Thoracic aorta (tissue), 2 donors: ENCODE measurements around the gene UBE2J2. TPM values are rescaled to one million over a fixed set of nuclear protein-coding genes. Genes with fewer than 3 reads are reported as not detected.

Experiments
- ATAC-seq: fragments of 150-250 bp; one replicate; pipeline ENCODE4 v1.8.0; 2017; ENCODE audit warnings: low read depth; ENCODE audit not compliant: insufficient number of reproducible peaks, low FRiP score
- DNase-seq: peaks from one replicate; pipeline ENCODE4 v3.0.0-alpha.2; 2020; ENCODE audit warnings: low spot score
- H3K27ac ChIP-seq, 2 donors: fragments of 200-600 bp; sonication (generic); 1 replicate in 1 of 2; 2 replicates in 1 of 2; pipeline ENCODE4 v1.5.1; 2016; ENCODE audit warnings: mild to moderate bottlenecking in 2 of 2, moderate library complexity in 2 of 2
- H3K27me3 ChIP-seq: fragments of 200-600 bp; sonication (generic); replicated peaks from 2 replicates; pipeline ENCODE4 v1.6.0; 2016; ENCODE audit warnings: mild to moderate bottlenecking; ENCODE audit not compliant: insufficient read depth
- H3K36me3 ChIP-seq: fragments of 200-600 bp; sonication (generic); one replicate; pipeline ENCODE4 v1.5.1; 2016
- H3K4me1 ChIP-seq, 2 donors: fragments of 200-600 bp; sonication (generic); 1 replicate in 1 of 2; 2 replicates in 1 of 2; pipeline versions ENCODE4 v1.5.1 to v1.6.0; 2016; ENCODE audit warnings: low read depth in 2 of 2, mild to moderate bottlenecking in 1 of 2; ENCODE audit not compliant: control insufficient read depth in 1 of 2
- H3K4me3 ChIP-seq: fragments of 200-600 bp; sonication (generic); 2 replicates; pipeline ENCODE4 v1.5.1; 2016; ENCODE audit warnings: mild to moderate bottlenecking
- H3K9me3 ChIP-seq: fragments of 200-600 bp; sonication (generic); 2 replicates; pipeline ENCODE4 v1.5.1; 2016
- total RNA-seq, 2 donors: library from RNA; depleted of rRNA; stranded (reverse); fragments of >200 nt; gene quantifications; one replicate each; pipeline versions ENCODE4 v1.1.0 to v1.2.3, GENCODE V29; 2016
- TF ChIP-seq, protein P1 (sequence below): fragments of 200-600 bp; sonication (generic); IDR thresholded peaks from one replicate; pipeline ENCODE4 v1.5.1; 2019; ENCODE audit warnings: antibody characterized with exemption

Gene UBE2J2
- total RNA-seq, 2 donors from 2014 or later = 43.5 to 57.7 TPM

DNA sequence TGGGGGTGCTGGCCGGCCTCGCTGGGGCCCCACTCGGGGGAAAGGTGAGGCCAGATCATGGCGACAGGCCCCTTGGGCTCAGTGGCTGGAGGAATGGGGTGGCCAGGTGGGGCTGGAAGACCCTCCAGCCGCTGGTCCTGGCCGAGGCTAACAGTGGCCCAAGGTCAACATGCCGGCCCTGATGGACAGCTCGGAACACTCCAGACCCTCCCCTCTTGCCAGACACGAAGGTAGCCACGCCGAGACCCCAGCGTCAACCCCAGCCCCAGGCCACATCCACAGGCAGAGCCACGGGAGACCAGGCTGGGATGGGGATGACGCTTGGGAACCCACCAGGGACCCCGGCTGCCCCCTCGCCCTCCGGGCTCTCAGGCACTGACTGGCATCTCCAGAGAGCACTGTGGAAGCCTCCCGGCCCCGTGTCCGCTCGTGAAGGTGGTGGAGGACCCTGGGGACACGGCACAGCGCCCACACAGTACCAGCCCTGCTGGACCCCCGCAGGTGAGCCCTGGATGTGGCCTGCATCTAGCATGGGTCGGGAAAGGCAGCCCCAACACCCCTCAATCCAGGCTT is 26.2 kb downstream of the UBE2J2 start:
- Histone ChIP-seq H3K4me1 (no peaks in the 10 kb centered on the region), H3K27ac (no peak overlapping the region), H3K4me3 (no peak overlapping the region), H3K36me3 (no peaks in the 10 kb centered on the region), H3K27me3 (no peaks in the 10 kb centered on the region), H3K9me3 (no peaks in the 10 kb centered on the region)
- DNase-seq = no peak
- ATAC-seq = no peak
- TF ChIP-seq, protein P1, sequence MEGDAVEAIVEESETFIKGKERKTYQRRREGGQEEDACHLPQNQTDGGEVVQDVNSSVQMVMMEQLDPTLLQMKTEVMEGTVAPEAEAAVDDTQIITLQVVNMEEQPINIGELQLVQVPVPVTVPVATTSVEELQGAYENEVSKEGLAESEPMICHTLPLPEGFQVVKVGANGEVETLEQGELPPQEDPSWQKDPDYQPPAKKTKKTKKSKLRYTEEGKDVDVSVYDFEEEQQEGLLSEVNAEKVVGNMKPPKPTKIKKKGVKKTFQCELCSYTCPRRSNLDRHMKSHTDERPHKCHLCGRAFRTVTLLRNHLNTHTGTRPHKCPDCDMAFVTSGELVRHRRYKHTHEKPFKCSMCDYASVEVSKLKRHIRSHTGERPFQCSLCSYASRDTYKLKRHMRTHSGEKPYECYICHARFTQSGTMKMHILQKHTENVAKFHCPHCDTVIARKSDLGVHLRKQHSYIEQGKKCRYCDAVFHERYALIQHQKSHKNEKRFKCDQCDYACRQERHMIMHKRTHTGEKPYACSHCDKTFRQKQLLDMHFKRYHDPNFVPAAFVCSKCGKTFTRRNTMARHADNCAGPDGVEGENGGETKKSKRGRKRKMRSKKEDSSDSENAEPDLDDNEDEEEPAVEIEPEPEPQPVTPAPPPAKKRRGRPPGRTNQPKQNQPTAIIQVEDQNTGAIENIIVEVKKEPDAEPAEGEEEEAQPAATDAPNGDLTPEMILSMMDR = no peak

DNA sequence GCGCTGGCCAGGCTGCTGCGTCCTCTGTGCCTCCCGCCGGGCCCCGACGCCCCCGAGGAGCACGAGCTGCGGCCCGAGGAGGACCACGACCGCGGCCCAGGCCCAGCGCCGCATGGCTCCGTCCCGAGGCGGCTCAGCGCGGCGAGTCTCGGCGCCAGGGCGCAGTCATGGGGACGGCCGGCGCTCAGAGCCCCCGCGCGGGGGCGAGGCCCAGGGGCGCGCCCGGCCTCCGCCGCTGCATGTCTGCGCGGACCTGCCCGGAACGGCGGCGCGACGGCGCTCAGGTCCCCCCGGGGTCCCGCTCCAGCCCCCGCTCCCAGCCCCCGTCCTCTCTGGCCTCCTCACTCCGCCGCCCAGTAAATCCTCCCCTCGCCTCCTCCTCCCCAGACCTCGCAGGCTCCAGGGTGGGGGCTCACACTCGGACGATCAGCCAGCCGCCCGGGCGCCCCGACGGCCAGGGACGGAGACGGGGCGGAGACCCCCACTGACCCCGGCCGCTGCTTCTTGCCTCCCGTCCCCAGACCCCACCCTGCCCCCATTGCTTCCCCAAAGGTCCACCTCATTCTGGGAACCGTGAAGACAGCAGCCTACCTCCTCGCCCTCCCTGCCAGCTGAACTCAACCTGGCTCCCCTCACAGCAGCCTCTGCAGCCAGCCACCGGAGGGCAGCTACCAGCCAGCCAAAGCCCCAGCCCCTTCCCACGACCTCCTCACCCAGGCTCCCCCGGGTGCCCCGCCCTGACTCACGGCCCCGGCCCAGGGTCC is 26.9 kb downstream of the UBE2J2 start, which contains the start of gene C1QTNF12:
C1QTNF12 (minus strand) TSS at position 146 of the 764 bp plus-strand sequence; CDS start at position 114, 32 bp downstream.
- Histone ChIP-seq H3K4me3 (no peak within 1 kb of the TSS), H3K4me1 (no peaks in the 10 kb centered on the region), H3K27ac (no peak within 1 kb of the TSS), H3K36me3 (no peaks in the 10 kb centered on the region), H3K9me3 (no peaks in the 10 kb centered on the region), H3K27me3 (no peaks in the 10 kb centered on the region)
- DNase-seq (no peak), ATAC-seq (no peak)
- TF ChIP-seq, protein P1 = no peak

DNA sequence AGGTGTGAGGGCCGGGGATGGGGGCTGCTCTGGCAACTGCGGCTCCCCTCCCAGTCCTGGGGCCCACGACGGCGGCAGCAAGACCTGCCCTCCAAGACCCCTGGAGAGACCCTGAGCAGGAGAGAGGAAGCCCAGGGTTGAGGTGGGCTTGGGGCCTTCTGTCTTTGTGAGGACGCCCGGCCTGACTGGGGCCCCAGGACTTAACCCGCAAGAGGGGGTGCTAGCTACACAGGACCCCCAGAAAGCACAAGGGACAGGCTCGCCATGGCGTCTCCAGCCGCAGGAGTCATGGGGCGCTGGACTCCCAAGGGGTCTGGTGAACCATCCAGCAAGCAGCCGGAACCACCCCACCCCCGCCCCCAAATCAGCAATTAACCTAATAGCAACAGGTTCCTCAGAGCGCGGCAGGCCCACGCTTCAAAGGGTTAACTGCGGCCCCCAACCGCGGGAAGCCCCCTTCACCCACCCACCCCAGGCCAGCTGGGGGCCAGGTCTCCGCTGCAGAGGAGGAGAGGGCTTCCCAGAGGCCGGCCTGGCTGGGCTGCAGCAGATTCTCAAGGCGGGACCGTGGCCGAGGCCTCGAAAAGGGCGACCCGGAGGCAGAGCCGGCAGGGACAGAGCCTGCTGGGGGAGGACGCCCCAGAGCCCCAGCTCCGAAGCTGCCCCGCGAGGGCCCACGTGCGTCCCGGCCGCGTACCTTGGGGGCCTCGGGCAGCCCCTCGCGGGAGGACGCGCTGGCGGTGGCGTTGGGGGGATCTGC is 27.7 kb downstream of the UBE2J2 start:
- Histone ChIP-seq H3K27ac (no peak overlapping the region), H3K36me3 (no peaks in the 10 kb centered on the region), H3K4me1 (no peaks in the 10 kb centered on the region), H3K27me3 (no peaks in the 10 kb centered on the region), H3K9me3 (no peaks in the 10 kb centered on the region), H3K4me3 (no peak overlapping the region)
- ATAC-seq (no peak), DNase-seq (no peak)
- TF ChIP-seq, protein P1 = no peak

DNA sequence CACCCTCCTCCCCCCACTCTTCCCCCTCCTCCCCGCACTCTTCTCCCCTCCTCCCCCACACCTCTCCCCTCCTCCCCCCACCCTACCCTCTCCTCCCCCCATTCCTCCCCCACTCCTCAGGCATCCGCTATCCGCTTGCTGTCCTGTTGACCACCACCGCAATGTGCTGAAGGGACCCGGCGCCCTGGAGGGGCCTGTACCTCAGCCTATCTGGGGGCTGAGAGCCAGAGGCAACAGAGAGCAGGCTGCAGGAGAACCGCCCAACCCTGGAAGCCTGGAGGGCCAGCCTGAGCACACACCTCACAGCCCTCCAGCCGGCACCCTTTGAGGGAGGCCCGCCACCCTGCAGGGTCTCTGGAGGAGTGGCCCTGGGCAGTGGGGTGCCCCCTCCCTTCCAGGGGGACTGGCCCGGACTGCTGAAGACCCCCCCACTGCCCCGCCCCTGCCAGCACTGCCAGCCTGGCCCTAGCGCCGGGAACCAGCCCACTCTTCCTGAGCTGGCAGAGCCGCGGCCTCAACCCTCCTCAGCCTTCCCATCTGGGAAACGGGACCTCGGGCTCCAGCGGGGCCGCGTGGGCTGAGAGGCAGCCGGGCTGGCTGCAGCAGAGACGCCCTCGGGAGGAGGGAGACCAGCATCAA is 28.4 kb downstream of the UBE2J2 start:
- Histone ChIP-seq H3K4me1 (no peaks in the 10 kb centered on the region), H3K36me3 (no peaks in the 10 kb centered on the region), H3K4me3 (no peak overlapping the region), H3K27ac (no peak overlapping the region), H3K27me3 (no peaks in the 10 kb centered on the region), H3K9me3 (no peaks in the 10 kb centered on the region)
- no peak for ATAC-seq
- TF ChIP-seq, protein P1 = no peak
- DNase-seq = no peak
